Activated naive CD8-positive, alpha-beta T cell treated with anti-CD3 and anti-CD28 coated beads, Interleukin-2, amount 50 U/mL, for 24 hours (primary cell): Measurements from ENCODE around the gene MICAL3.

Source experiments
- ATAC-seq: fragments of 150-1000 bp; cut with Tn5 transposase; one replicate; pipeline ENCODE4 v1.10.0; 2021
- DNase-seq: peaks from one replicate; pipeline ENCODE4 v3.0.0; 2021
- H3K27ac Mint-ChIP-seq: one replicate; pipeline ENCODE4 v1.8.0; 2021; ENCODE audit warnings: mild to moderate bottlenecking, mixed read lengths
- H3K27me3 Mint-ChIP-seq: one replicate; pipeline ENCODE4 v1.8.0; 2021; ENCODE audit warnings: mixed read lengths
- H3K36me3 Mint-ChIP-seq: one replicate; pipeline ENCODE4 v1.8.0; 2021; ENCODE audit warnings: low read depth, mixed read lengths
- H3K4me1 Mint-ChIP-seq: one replicate; pipeline ENCODE4 v1.8.0; 2021; ENCODE audit warnings: mixed read lengths
- H3K4me3 Mint-ChIP-seq: one replicate; pipeline ENCODE4 v1.8.0; 2021; ENCODE audit warnings: mild to moderate bottlenecking, moderate library complexity, mixed read lengths
- H3K9me3 Mint-ChIP-seq: one replicate; pipeline ENCODE4 v1.8.0; 2021; ENCODE audit warnings: mixed read lengths

The MICAL3 gene

GRCh38 chr22:17816649-17817048 is 207.7 kb downstream of the MICAL3 start:
- ATAC-seq (no peak), DNase-seq (no peak)
- no peak overlapping the region for H3K4me3 Mint-ChIP-seq
- H3K27me3 Mint-ChIP-seq = no peaks in the 10 kb centered on the region
- peaks cover 7% of the 10 kb centered on the region for H3K4me1 Mint-ChIP-seq
- no peaks in the 10 kb centered on the region for H3K9me3 Mint-ChIP-seq
- peaks cover 5% of the 10 kb centered on the region for H3K36me3 Mint-ChIP-seq
- no peak overlapping the region for H3K27ac Mint-ChIP-seq

- H3K4me1 Mint-ChIP-seq = peaks cover 7% of the 10 kb centered on the region
- H3K27ac Mint-ChIP-seq = no peak overlapping the region
- no peak for ATAC-seq
Observed at GRCh38 chr22:17815703-17816254, 208.6 kb downstream of the MICAL3 start.

GRCh38 chr22:17814830-17815229 is 209.5 kb downstream of the MICAL3 start:
- Mint-ChIP-seq H3K27me3 (no peaks in the 10 kb centered on the region), H3K36me3 (peaks cover 5% of the 10 kb centered on the region), H3K4me1 (peaks cover 7% of the 10 kb centered on the region), H3K27ac (no peak overlapping the region), H3K4me3 (no peak overlapping the region), H3K9me3 (no peaks in the 10 kb centered on the region)
- DNase-seq (no peak), ATAC-seq (no peak)

More at GRCh38 chr22:17815703-17816254, 208.6 kb downstream of the MICAL3 start:
- no peak for DNase-seq
- no peaks in the 10 kb centered on the region for H3K27me3 Mint-ChIP-seq
- H3K9me3 Mint-ChIP-seq = no peaks in the 10 kb centered on the region
- peaks cover 5% of the 10 kb centered on the region for H3K36me3 Mint-ChIP-seq
- H3K4me3 Mint-ChIP-seq = no peak overlapping the region

- Mint-ChIP-seq H3K36me3 (peaks cover 3% of the 10 kb centered on the region), H3K4me1 (peaks cover 7% of the 10 kb centered on the region), H3K9me3 (no peaks in the 10 kb centered on the region), H3K27ac (no peak overlapping the region), H3K27me3 (no peaks in the 10 kb centered on the region), H3K4me3 (no peak overlapping the region)
- DNase-seq (no peak), ATAC-seq (peak; percentile 25)
Observed at GRCh38 chr22:17814084-17814483, 210.3 kb downstream of the MICAL3 start.

GRCh38 chr22:17811119-17811518 is 213.2 kb downstream of the MICAL3 start:
- Mint-ChIP-seq H3K9me3 (no peaks in the 10 kb centered on the region), H3K27me3 (no peaks in the 10 kb centered on the region), H3K27ac (no peak overlapping the region), H3K4me3 (no peak overlapping the region), H3K4me1 (peaks cover 7% of the 10 kb centered on the region), H3K36me3 (peaks cover 10% of the 10 kb centered on the region)
- DNase-seq (no peak), ATAC-seq (no peak)

GRCh38 chr22:17810570-17811116 is 213.7 kb downstream of the MICAL3 start:
- Mint-ChIP-seq H3K4me3 (no peak overlapping the region), H3K27ac (no peak overlapping the region), H3K27me3 (no peaks in the 10 kb centered on the region), H3K9me3 (no peaks in the 10 kb centered on the region), H3K4me1 (peaks cover 7% of the 10 kb centered on the region), H3K36me3 (peaks cover 9% of the 10 kb centered on the region)
- no peak for DNase-seq
- no peak for ATAC-seq

- Mint-ChIP-seq H3K4me1 (no peaks in the 10 kb centered on the region), H3K4me3 (no peak overlapping the region), H3K27ac (no peak overlapping the region), H3K36me3 (peaks cover 7% of the 10 kb centered on the region), H3K9me3 (no peaks in the 10 kb centered on the region), H3K27me3 (no peaks in the 10 kb centered on the region)
- DNase-seq = no peak
- no peak for ATAC-seq
Observed at GRCh38 chr22:17808693-17809403, 215.5 kb downstream of the MICAL3 start.

GRCh38 chr22:17807578-17808410 is 216.6 kb downstream of the MICAL3 start:
- no peak overlapping the region for H3K27ac Mint-ChIP-seq
- H3K9me3 Mint-ChIP-seq = no peaks in the 10 kb centered on the region
- H3K36me3 Mint-ChIP-seq = peaks cover 7% of the 10 kb centered on the region
- H3K4me1 Mint-ChIP-seq = no peaks in the 10 kb centered on the region
- no peak for ATAC-seq
- no peak overlapping the region for H3K4me3 Mint-ChIP-seq
- no peak for DNase-seq
- no peaks in the 10 kb centered on the region for H3K27me3 Mint-ChIP-seq

- Mint-ChIP-seq H3K27me3 (no peaks in the 10 kb centered on the region), H3K36me3 (peaks cover 7% of the 10 kb centered on the region), H3K4me1 (no peaks in the 10 kb centered on the region), H3K4me3 (no peak overlapping the region), H3K9me3 (no peaks in the 10 kb centered on the region), H3K27ac (no peak overlapping the region)
- ATAC-seq (no peak), DNase-seq (no peak)
Observed at GRCh38 chr22:17807086-17807485, 217.3 kb downstream of the MICAL3 start.

- no peak overlapping the region for H3K4me3 Mint-ChIP-seq
- peaks cover 7% of the 10 kb centered on the region for H3K36me3 Mint-ChIP-seq
- no peaks in the 10 kb centered on the region for H3K9me3 Mint-ChIP-seq
- ATAC-seq (no peak), DNase-seq (no peak)
- H3K27me3 Mint-ChIP-seq = no peaks in the 10 kb centered on the region
- no peak overlapping the region for H3K27ac Mint-ChIP-seq
- H3K4me1 Mint-ChIP-seq = no peaks in the 10 kb centered on the region
Observed at GRCh38 chr22:17806437-17806836, 217.9 kb downstream of the MICAL3 start.

GRCh38 chr22:17804331-17805080 is 219.9 kb downstream of the MICAL3 start:
- H3K27me3 Mint-ChIP-seq = no peaks in the 10 kb centered on the region
- ATAC-seq = no peak
- peaks cover 1% of the 10 kb centered on the region for H3K4me1 Mint-ChIP-seq
- no peak for DNase-seq
- no peak overlapping the region for H3K27ac Mint-ChIP-seq
- peaks cover 7% of the 10 kb centered on the region for H3K36me3 Mint-ChIP-seq
- no peak overlapping the region for H3K4me3 Mint-ChIP-seq
- H3K9me3 Mint-ChIP-seq = no peaks in the 10 kb centered on the region

- ATAC-seq (no peak), DNase-seq (no peak)
- Mint-ChIP-seq H3K9me3 (no peaks in the 10 kb centered on the region), H3K4me1 (peaks cover 3% of the 10 kb centered on the region), H3K27me3 (no peaks in the 10 kb centered on the region), H3K4me3 (no peak overlapping the region), H3K27ac (no peak overlapping the region), H3K36me3 (peaks cover 7% of the 10 kb centered on the region)
Observed at GRCh38 chr22:17803609-17804270, 220.6 kb downstream of the MICAL3 start.

- no peaks in the 10 kb centered on the region for H3K27me3 Mint-ChIP-seq
- no peak overlapping the region for H3K4me3 Mint-ChIP-seq
- no peak for ATAC-seq
- no peaks in the 10 kb centered on the region for H3K9me3 Mint-ChIP-seq
- no peak overlapping the region for H3K27ac Mint-ChIP-seq
- no peak for DNase-seq
- peaks cover 7% of the 10 kb centered on the region for H3K36me3 Mint-ChIP-seq
- H3K4me1 Mint-ChIP-seq = peaks cover 8% of the 10 kb centered on the region
Observed at GRCh38 chr22:17802822-17803221, 221.5 kb downstream of the MICAL3 start.

GRCh38 chr22:17802411-17802810 is 221.9 kb downstream of the MICAL3 start:
- ATAC-seq = no peak
- Mint-ChIP-seq H3K36me3 (peaks cover 3% of the 10 kb centered on the region), H3K27me3 (no peaks in the 10 kb centered on the region), H3K9me3 (no peaks in the 10 kb centered on the region), H3K4me3 (no peak overlapping the region), H3K4me1 (peaks cover 9% of the 10 kb centered on the region), H3K27ac (no peak overlapping the region)
- no peak for DNase-seq
